GM20431 (cell line): ENCODE measurements around the gene FBXL12.

ENCODE experiments used
- in situ Hi-C: fragments of 300-500 bp; cut with MseI, MboI; formaldehyde crosslinking; loops from one replicate; pipeline ENCODE4 v1.15.0; 2020; ENCODE audit warnings: low sequenced_read_pairs; ENCODE audit not compliant: unreplicated experiment

Gene FBXL12

DNA sequence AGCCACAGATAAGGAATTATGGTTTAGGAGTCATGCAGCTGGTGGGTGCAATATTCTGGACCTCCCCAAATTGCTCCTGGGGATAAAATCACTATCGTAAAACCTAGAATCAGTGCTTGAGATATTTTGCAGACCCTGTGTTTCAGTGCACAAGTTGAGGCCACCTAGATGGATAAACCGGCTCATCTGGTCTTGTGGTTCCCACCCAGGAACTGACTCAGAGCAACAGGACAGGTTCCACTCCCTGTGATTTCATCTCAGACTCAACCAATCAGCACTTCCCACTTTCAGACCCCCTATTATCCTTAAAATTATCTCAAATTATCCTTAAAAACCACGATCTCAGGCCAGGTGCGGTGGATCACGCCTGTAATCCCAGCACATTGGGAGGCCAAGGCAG lies 21.0 kb downstream of the FBXL12 start:
- in situ Hi-C loops = loop anchor here (10.0 to 25.0 kb wide), 4 partner anchors 173 to 661 kb away; partner anchors contain the start of genes OR7G3, ZNF317, ZNF559 and ZNF561

DNA sequence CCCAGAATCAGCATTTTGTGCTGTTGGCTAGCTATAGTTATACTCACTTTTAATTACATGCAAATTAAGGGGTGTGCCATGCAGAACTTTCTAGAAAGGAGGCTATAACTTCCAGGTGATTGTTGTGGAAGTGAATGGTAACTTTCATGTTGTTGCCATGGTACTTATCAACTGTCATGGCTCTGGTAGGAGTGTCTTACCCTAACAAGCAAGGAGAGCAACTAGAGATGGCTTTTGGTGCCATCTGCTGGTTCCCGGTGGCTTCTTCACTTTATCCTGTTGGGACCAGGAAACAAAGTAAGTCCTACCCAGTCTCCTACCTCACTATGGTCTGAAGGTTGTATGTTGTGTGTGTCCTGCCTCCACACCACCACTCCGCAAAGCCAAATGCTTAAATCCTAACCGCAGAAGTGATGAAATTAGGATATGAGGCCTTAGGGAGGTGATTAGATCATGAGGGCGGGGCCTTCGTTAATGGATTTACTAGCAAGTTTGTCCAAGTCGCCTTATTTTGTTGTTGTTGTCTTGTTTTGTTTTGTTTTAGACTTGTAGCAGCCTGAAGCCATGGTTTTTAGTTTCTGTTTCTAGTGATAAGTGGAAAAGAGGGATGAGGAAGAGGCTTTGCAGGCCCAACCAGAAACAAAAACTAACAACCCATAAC lies 22.6 kb downstream of the FBXL12 start:
- in situ Hi-C loops = loop anchor here (10.0 to 25.0 kb wide), 4 partner anchors 171 to 659 kb away; partner anchors contain the start of genes OR7G3, ZNF317, ZNF559 and ZNF561

DNA sequence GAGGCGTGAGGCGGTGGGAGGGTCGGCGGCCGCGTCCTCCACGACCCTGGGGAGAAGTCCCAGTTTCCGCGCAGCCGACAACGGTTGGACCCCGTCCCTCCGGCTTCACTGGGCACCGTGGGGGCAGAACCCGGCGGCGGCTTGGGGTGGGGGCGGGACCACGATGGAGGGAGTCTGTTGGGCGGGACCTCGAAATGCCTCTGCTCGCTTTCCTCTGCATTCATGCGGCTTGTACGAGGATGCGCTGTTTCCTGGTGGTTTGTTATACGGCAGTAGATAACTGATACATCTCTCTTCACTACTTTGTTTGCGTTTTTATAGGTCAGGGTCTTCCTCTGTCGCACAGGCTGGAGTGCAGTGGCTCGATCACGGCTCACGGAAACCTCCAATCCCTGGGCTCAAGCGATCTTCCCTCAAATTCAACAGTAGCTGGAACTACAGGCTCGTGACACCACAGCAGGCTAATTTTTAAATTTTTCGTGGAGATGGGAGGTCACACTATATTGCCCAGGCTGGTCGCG lies 25.7 kb downstream of the FBXL12 start:
- in situ Hi-C loops = loop anchor here (10.0 to 25.0 kb wide), 4 partner anchors 168 to 656 kb away; partner anchors contain the start of genes OR7G3, ZNF317, ZNF559 and ZNF561

DNA sequence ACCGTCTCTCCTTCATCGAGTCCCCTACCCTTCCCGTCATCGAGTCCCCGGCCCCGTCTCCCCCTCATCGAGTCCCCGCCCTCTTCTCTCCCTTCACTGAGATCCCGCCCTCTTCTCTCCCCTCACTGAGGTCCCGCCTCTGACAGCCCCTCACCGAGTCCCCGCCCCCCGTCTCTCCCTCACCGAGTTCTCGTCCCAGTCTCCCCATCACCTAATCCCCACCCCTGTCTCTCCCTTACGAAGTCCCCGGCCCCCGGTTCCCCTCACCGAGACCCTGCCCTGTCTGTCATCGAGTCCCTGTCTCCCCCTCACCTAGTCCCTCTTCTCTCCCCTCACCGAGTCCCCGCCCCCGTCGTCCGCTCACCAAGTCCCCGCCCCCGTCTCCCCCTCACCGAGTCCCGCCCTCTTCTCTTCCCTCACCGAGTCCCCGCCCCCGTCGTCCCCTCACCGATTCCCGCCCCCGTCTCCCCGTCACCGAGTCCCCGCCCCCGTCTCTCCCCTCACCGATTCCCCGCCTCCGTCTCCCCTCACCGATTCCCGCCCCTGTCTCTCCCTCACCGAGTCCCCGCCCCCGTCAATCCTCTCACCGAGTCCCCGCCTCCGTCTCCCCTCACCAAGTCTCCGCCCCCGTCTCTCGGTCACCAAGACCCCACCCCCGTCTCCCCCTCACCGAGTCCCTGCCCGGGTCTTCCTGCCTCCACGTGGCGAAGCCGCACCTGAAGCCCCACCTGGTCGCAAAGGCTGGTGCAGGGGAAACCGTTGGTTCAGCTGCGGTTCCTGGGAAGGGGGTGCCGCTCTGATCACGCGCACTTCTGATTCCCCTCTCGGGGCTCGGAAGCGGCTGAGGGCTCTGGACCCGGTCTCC lies 26.4 kb downstream of the FBXL12 start:
- in situ Hi-C loops = loop anchor here (10.0 to 25.0 kb wide), 4 partner anchors 168 to 655 kb away; partner anchors contain the start of genes OR7G3, ZNF317, ZNF559 and ZNF561

DNA sequence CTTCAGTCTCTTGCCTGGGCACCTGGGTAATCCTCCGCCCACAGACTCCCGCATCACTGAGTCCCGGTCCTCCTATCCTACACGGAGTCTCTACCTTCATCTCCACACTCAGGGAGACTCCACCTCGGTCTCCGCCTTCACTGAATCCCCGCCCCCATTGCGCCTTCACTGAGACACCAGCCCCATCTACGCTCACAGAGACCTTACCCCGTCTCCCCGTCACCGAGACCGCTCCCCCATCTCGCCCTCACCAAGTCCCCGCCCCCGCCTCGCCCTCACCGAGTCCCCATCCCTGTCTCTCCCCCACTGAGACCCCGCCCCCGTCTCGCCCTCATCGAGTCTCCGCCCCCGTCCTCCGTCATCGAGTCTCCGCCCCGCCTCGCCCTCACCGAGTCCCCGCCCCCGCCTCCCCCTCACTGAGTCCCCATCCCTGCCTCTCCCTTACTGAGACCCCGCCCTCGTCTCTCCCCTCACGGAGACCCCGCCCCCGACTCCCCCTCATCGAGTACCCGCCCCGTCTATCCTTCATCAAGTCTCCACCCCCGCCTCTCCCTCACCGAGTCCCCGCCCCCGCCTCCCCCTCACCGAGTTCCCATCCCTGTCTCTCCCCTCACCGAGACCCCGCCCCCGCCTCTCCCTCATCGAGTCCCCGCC lies 27.2 kb downstream of the FBXL12 start:
- in situ Hi-C loops = loop anchor here (10.0 to 25.0 kb wide), 4 partner anchors 167 to 654 kb away; partner anchors contain the start of genes OR7G3, ZNF317, ZNF559 and ZNF561

DNA sequence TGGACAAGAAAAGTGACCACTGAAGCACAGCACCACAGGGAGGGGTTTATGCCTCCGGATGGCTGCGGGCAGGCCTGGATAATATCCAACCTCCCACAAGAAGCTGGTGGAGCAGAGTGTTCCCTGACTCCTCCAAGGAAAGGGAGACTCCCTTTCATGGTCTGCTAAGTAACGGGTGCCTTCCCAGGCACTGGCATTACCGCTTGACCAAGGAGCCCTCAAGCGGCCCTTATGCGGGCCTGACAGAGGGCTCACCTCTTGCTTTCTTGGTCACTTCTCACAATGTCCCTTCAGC lies 27.9 kb downstream of the FBXL12 start:
- in situ Hi-C loops = loop anchor here (10.0 to 25.0 kb wide), 4 partner anchors 166 to 654 kb away; partner anchors contain the start of genes OR7G3, ZNF317, ZNF559 and ZNF561

DNA sequence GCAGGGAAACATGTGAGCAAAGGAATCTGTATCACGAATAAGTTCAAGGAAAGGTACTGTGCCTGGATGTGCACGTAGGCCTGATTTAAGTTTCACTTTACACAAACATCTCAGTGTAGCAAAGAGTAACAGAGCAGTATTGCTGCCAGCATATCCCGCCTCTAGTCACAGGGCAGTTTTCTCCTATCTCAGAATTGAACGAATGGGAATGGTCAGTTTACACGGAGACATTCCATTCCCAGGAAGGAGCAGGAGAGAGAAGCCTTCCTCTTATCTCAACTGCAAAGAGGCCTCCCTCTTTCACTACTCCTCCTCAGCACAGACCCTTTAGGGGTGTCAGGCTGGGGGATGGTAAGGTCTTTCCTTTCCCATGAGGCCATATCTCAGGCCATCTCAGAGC lies 29.3 kb downstream of the FBXL12 start:
- in situ Hi-C loops = loop anchor here (25.0 kb wide), 2 partner anchors 477 to 652 kb away; partner anchors contain the start of genes OR7G3, ZNF317, ZNF559 and ZNF699

DNA sequence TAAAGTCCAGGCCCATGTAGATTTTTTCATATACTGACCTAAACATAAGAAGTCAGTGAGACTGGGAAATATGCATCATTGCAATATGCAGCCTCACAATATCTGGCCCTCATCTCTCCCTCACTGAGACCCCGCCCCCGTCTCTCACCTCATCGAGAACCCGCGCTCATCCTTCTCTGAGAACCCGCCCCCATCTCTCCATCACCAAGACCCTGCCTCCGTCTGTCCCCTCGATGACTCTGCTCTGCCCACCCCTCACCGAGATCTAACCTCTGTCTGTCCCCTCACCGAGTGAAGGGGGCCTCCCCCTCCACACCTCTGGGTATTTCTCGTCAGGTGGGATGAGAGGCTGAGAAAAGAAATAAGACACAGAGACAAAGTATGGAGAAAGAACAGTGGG lies 29.8 kb downstream of the FBXL12 start:
- in situ Hi-C loops = loop anchor here (25.0 kb wide), 2 partner anchors 477 to 652 kb away; partner anchors contain the start of genes OR7G3, ZNF317, ZNF559 and ZNF699

DNA sequence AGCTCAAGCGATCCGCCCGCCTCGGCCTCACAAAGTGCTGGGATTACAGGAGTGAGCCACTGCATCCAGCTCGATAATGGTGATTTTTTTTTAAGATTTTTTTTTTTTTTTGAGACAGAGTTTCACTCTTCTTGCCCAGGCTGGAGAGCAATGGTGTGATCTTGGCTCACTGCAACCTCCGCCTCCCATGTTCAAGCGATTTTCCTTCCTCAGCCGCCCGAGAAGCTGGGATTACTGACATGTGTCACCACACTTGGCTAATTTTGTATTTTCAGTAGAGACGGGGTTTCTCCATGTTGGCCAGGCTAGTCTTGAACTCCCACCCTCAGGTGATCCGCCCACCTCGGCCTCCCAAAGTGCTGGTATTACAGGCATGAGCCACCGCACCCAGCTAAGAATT lies 30.3 kb downstream of the FBXL12 start:
- in situ Hi-C loops = loop anchor here (25.0 kb wide), 2 partner anchors 476 to 651 kb away; partner anchors contain the start of genes OR7G3, ZNF317, ZNF559 and ZNF699

DNA sequence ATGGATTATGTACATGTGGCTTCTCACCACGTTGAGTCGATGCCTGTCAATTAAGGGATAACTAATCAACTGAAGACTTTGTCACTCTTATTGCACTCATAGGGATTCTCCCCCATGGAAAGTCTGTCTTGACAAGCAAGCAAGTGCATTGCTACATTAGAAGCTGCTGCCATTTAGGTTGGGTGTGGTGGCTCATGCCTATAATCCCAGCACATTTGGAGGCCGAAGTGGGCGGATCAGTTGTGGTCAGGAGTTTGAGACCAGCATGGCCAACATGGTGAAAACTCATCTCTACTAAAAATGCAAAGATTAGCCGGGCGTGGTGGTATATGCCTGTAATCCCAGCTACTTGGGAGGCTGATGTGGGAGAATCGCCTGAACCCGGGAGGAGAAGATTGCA lies 32.1 kb downstream of the FBXL12 start:
- in situ Hi-C loops = loop anchor here (25.0 kb wide), 2 partner anchors 475 to 650 kb away; partner anchors contain the start of genes OR7G3, ZNF317, ZNF559 and ZNF699

DNA sequence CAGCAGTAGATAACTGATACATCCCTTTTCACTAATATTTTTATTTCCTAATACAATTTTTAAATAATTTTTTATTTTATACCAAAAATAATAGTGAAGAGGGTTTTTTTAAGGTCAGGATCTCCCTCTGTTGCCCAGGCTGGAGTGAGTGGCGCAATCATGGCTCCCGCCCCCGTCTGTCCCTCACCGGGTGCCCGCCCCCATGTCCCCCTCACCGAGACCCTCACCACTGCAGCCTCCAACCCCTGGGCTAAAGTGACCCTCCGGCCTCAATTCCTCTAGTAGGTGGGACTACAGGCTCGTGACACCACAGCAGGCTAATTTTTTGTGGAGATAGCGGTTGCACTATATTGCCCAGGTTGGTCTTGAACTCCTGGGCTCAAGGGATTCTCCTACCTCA lies 32.5 kb downstream of the FBXL12 start:
- in situ Hi-C loops = loop anchor here (25.0 kb wide), 2 partner anchors 474 to 649 kb away; partner anchors contain the start of genes OR7G3, ZNF317, ZNF559 and ZNF699

DNA sequence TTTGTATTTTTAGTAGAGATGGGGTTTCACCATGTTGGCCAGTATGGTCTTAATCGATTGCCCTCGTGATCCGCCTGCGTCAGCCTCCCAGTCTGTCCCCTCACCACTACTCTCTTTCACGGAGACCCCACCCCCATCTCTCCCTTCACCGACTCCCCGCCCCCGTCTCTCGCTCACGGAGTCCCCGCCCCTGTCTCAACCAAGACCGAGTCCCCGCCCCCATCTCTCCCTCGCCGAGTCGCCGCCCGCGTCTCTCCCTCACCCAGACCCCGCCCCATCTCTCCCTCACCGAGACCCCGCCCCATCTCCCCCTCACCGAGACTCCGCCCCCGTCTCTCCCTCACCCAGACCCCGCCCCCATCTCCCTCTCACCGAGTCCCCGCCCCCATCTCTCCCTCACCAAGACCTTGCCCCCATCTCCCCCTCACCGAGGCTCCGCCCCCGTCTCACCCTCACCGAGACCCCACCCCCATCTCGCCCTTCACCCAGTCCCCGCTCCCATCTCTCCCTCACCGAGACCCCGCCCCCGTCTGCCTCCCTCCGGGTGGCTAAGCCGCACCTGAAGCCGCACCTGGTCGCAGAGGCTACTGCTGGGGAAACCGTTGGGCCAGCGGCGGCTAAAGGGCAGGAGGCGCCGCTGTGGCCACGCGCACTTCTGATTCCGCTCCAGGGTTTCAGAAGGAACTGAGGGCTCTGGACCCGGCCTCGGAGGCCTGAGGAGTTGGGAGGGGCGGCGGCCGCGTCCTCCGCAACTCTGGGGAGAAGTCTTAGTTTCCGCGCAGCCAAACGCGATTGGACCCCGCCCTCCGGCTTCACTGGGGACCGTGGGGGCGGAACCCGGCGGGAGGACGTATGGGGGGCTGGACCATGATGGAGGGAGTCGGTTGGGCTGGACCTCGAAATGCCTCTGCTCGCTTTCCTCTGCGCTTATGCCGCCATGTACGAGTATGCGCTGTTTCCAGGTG lies 33.2 kb downstream of the FBXL12 start:
- in situ Hi-C loops = loop anchor here (25.0 kb wide), 2 partner anchors 473 to 648 kb away; partner anchors contain the start of genes OR7G3, ZNF317, ZNF559 and ZNF699

DNA sequence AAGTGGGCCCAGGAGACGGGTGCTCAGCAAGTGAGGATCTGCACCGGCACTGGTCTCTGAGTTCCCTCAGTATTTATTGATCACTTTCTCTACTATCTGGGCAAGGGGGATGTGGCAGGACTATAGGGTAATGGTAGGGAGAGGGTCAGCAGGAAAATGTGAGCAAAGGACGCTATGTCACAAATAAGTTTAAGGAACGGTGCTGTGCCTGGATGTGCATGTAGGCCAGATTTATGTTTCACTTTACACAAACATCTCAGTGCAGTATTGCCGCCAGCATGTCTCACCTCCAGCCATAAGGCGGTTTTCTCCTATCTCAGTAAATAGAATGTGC lies 34.7 kb downstream of the FBXL12 start:
- in situ Hi-C loops = loop anchor here (25.0 kb wide), 2 partner anchors 472 to 647 kb away; partner anchors contain the start of genes OR7G3, ZNF317, ZNF559 and ZNF699

DNA sequence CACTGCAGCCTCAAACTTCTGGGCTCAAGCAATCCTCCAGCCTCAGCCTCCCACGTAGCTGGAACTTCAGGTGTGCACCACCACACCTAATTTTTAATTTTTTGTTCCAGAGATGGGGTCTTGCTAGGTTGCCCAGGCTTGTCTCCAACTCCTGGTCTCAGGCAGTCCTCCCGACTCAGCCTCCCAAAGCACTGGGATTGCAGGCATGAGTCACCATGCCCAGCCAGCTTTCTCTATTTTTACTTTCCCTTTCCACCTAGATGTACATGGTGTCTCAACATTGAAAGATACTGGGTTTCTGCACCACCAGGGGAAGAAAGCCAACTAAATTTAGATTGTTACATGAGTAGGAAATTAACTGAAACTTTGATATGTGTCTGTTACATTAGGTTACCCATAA lies 36.5 kb downstream of the FBXL12 start:
- in situ Hi-C loops = loop anchor here (25.0 kb wide), 2 partner anchors 470 to 645 kb away; partner anchors contain the start of genes OR7G3, ZNF317, ZNF559 and ZNF699

DNA sequence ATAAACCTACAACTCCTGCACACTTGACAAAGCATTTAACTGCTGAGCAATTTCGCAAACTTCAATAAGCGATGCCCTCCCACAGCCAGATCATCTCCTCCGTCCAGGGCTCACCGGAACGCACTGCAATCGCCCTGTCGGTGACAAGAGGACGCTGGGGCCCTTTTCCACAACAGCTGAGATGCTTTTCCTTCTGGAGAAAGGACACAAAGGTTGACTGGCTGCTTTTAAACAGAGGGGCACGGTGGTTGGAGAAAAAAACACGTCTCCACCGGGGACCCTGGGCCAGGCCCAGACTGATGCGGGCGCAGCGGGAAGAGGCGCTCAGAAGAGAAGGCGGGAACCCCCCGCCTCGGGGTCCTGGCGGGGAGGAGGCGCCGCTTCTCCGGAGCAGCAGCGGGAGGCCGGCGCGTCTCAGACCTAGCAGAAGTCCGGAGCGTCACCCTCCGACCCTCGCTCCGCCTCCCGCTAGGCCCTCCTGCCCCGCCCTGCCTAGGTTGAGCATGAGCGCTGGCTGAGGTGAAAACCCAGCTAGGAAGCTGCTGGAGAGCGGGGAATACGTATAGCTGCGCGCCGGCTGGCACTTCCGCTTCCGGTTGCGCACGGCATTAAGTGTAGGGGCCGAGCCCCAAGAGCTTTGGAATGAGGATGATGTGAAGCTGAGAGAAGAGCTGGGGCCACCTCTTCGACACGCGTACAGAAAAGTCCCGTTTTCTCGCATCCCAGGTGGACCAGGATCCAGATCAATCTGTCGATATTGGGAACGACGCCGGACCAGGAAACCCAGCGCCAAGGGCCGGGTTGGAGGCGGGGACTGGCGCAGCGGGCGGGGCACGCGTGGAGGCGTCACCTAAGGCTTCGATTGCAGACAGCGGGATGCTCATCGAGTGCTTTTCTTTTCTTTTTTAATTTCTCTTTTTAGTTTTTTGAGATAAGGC lies 50.4 kb downstream of the FBXL12 start, which contains the start of gene ZNF846:
Gene ZNF846 (minus strand): TSS at position 564 of the 938 bp plus-strand sequence. CDS start 3,788 bp downstream, outside the sequence.
- in situ Hi-C loops = no loop called here
